CD4-positive, alpha-beta T cell (primary cell): ENCODE measurements around the gene FXYD6. TPM values are rescaled to one million over a fixed set of nuclear protein-coding genes. Genes with fewer than 3 reads are reported as not detected.

Experiments
- ATAC-seq: fragments of 200-7000 bp; cut with Tn5 transposase; one replicate; pipeline ENCODE4 v1.10.0; 2022; ENCODE audit warnings: mild to moderate bottlenecking; ENCODE audit not compliant: poor library complexity
- CTCF ChIA-PET: fragments of 350-600 bp; sonication (Branson Sonifier 250); formaldehyde crosslinking; loops from one replicate; lab custom pipeline; 2021; ENCODE audit warnings: antibody characterized with exemption, inconsistent platforms; lab: Charles Lee
- POLR2A ChIA-PET: fragments of 350-600 bp; sonication (Branson Sonifier 250); formaldehyde crosslinking; loops from one replicate; lab custom pipeline; 2021; ENCODE audit warnings: antibody characterized with exemption, inconsistent platforms; lab: Charles Lee
- DNase-seq, 14 experiments: peaks; one replicate each; pipeline ENCODE4 v3.0.0-alpha.2; 2013 to 2020; ENCODE audit warnings: mixed read lengths in 2 of 14
- H3K27ac ChIP-seq, 2 donors: one replicate each; pipeline versions ENCODE4 v1.5.1 to v1.7.0; 2013; ENCODE audit warnings: low read length in 2 of 2, low read depth in 1 of 2, mild to moderate bottlenecking in 1 of 2
- H3K27me3 ChIP-seq, 2 experiments: 1 replicate in 1 of 2; 2 replicates in 1 of 2; pipeline versions ENCODE4 v1.6.1 to v1.7.0; 2013; ENCODE audit warnings: low read length in 2 of 2, control low read depth in 1 of 2, mild to moderate bottlenecking in 1 of 2, moderate library complexity in 1 of 2; ENCODE audit not compliant: insufficient read depth in 2 of 2, control insufficient read depth in 1 of 2
- H3K36me3 ChIP-seq: one replicate; pipeline ENCODE4 v1.6.1; 2013; ENCODE audit warnings: low read length, control low read depth; ENCODE audit not compliant: insufficient read depth
- H3K4me1 ChIP-seq: one replicate; pipeline ENCODE4 v1.6.1; 2013; ENCODE audit warnings: low read length, control low read depth; ENCODE audit not compliant: insufficient read depth
- H3K4me3 ChIP-seq: one replicate; pipeline ENCODE4 v1.5.1; 2013; ENCODE audit warnings: mild to moderate bottlenecking, low read length, moderate library complexity
- H3K9me3 ChIP-seq, 2 experiments: 1 replicate in 1 of 2; 2 replicates in 1 of 2; pipeline versions ENCODE4 v1.6.1 to v1.7.0; 2013; ENCODE audit warnings: low read length in 2 of 2, mild to moderate bottlenecking in 2 of 2, control low read depth in 1 of 2, moderate library complexity in 1 of 2; ENCODE audit not compliant: control insufficient read depth in 1 of 2, insufficient read depth in 1 of 2
- H3K27ac Mint-ChIP-seq: one replicate; pipeline ENCODE4 v1.8.0; 2020; ENCODE audit warnings: mixed read lengths
- H3K27me3 Mint-ChIP-seq: one replicate; pipeline ENCODE4 v1.8.0; 2021; ENCODE audit warnings: mixed read lengths
- H3K36me3 Mint-ChIP-seq: one replicate; pipeline ENCODE4 v1.8.0; 2021; ENCODE audit warnings: low read depth, mixed read lengths
- H3K4me1 Mint-ChIP-seq: one replicate; pipeline ENCODE4 v1.8.0; 2021; ENCODE audit warnings: low read depth, mixed read lengths
- H3K4me3 Mint-ChIP-seq: one replicate; pipeline ENCODE4 v1.8.0; 2020; ENCODE audit warnings: mild to moderate bottlenecking, mixed read lengths
- H3K9me3 Mint-ChIP-seq: one replicate; pipeline ENCODE4 v1.8.0; 2020; ENCODE audit warnings: mixed read lengths
- CTCF ChIP-seq: fragments of 200-600 bp; IDR thresholded peaks from one replicate; pipeline ENCODE4 v1.8.0; 2022; ENCODE audit warnings: antibody characterized with exemption, mild to moderate bottlenecking
- intact Hi-C, 2 experiments: fragments of 100-400 bp; cut with DNase I in 1 of 2; cut with micrococcal nuclease in 1 of 2; formaldehyde crosslinking; loops; one replicate each; pipeline versions ENCODE4 v1.15.1 to v1.9.0; 2023 to 2025; cut with DNase I, micrococcal nuclease
- total RNA-seq, 174 experiments: library from RNA in 2 of 174; stranded (reverse) in 2 of 174; gene quantifications; one replicate each; pipeline ENCODE4 v1.2.3 and lab custom pipeline; 2021 to 2026

Gene FXYD6
- total RNA-seq, 2 experiments from 2014 or later, result not detected

- CTCF ChIA-PET, result interaction anchor here (0.9 to 3.8 kb wide), 9 partner anchors 21 to 209 kb away, joined by 3 to 33 read pairs (median 4); no protein-coding TSS in a partner anchor
- no peak overlapping the region for H3K27ac ChIP-seq
- POLR2A ChIA-PET, result interaction anchor here (0.6 to 1.9 kb wide), 3 partner anchors 201 to 651 kb away, joined by 3 to 10 read pairs (median 5); no protein-coding TSS in a partner anchor
- H3K4me3 Mint-ChIP-seq, result no peak overlapping the region
- ATAC-seq, result peak; percentile 91
- H3K27me3 Mint-ChIP-seq, result no peaks in the 10 kb centered on the region
- H3K4me1 ChIP-seq, result peaks cover 18% of the 10 kb centered on the region
- TF ChIP-seq CTCF, result peak; percentile 98
- peak; percentile 67 to 91 (median 82) for DNase-seq
- H3K27ac Mint-ChIP-seq, result no peak overlapping the region
- no peaks in the 10 kb centered on the region for H3K9me3 ChIP-seq
- no peaks in the 10 kb centered on the region for H3K4me1 Mint-ChIP-seq
- intact Hi-C loops, result loop anchor here (1.0 to 10.0 kb wide), 4 partner anchors 37 to 331 kb away; partner anchors contain the start of gene SCN2B (in 1 of the 2)
- H3K27me3 ChIP-seq, result no peaks in the 10 kb centered on the region
- H3K36me3 Mint-ChIP-seq, result no peaks in the 10 kb centered on the region
- H3K36me3 ChIP-seq, result no peaks in the 10 kb centered on the region
- no peak overlapping the region for H3K4me3 ChIP-seq
- H3K9me3 Mint-ChIP-seq, result no peaks in the 10 kb centered on the region
These were observed 32.6 kb downstream of the FXYD6 start for GRCh38 chr11:117843666-117844484.

GRCh38 chr11:117842131-117842941, 34.1 kb downstream of the FXYD6 start:
- ChIA-PET CTCF (interaction anchor here (0.9 to 3.8 kb wide), 6 partner anchors 19 to 211 kb away, joined by 3 to 33 read pairs (median 10); no protein-coding TSS in a partner anchor), POLR2A (interaction anchor here (0.9 to 1.9 kb wide), 2 partner anchors 108 to 203 kb away, joined by 3 to 5 read pairs; no protein-coding TSS in a partner anchor)
- Histone ChIP-seq H3K27me3 (no peaks in the 10 kb centered on the region), H3K9me3 (no peaks in the 10 kb centered on the region), H3K27ac (peak overlapping the region in 1 of 2 donors; percentile 55), H3K4me1 (peaks cover 18% of the 10 kb centered on the region), H3K36me3 (no peaks in the 10 kb centered on the region), H3K4me3 (no peak overlapping the region)
- Mint-ChIP-seq H3K27me3 (no peaks in the 10 kb centered on the region), H3K4me3 (no peak overlapping the region), H3K27ac (no peak overlapping the region), H3K36me3 (no peaks in the 10 kb centered on the region), H3K4me1 (no peaks in the 10 kb centered on the region), H3K9me3 (no peaks in the 10 kb centered on the region)
- DNase-seq (peak in 3 of 14 experiments; percentile 12 to 76 (median 66)), ATAC-seq (no peak)
- no peak for TF ChIP-seq CTCF
- intact Hi-C loops, result loop anchor here in 1 of 2 experiments (10.0 kb wide), 1 partner anchor 332 kb away; the partner anchor contains the start of gene SCN2B

- H3K9me3 ChIP-seq, result no peaks in the 10 kb centered on the region
- no peaks in the 10 kb centered on the region for H3K4me1 Mint-ChIP-seq
- H3K27ac Mint-ChIP-seq, result no peak overlapping the region
- H3K27me3 Mint-ChIP-seq, result no peaks in the 10 kb centered on the region
- H3K36me3 Mint-ChIP-seq, result no peaks in the 10 kb centered on the region
- H3K36me3 ChIP-seq, result no peaks in the 10 kb centered on the region
- CTCF ChIA-PET, result interaction anchor here (1.2 to 3.8 kb wide), 3 partner anchors 34 to 212 kb away, joined by 5 to 33 read pairs (median 26); no protein-coding TSS in a partner anchor
- H3K4me3 Mint-ChIP-seq, result no peak overlapping the region
- intact Hi-C loops, result loop anchor here in 1 of 2 experiments (10.0 kb wide), 1 partner anchor 333 kb away; the partner anchor contains the start of gene SCN2B
- H3K4me1 ChIP-seq, result peaks cover 18% of the 10 kb centered on the region
- no peaks in the 10 kb centered on the region for H3K9me3 Mint-ChIP-seq
- H3K4me3 ChIP-seq, result no peak overlapping the region
- ATAC-seq, result no peak
- POLR2A ChIA-PET, result interaction anchor here (0.9 kb wide), 1 partner anchor 109 kb away, joined by 3 read pairs; no protein-coding TSS in a partner anchor
- H3K27ac ChIP-seq, result no peak overlapping the region
- peak in 1 of 14 experiments; percentile 33 for DNase-seq
- H3K27me3 ChIP-seq, result no peaks in the 10 kb centered on the region
- no peak for TF ChIP-seq CTCF
These were observed 34.9 kb downstream of the FXYD6 start for GRCh38 chr11:117841551-117842031.
